Measurements from ENCODE around the gene SNRNP40.

DNA sequence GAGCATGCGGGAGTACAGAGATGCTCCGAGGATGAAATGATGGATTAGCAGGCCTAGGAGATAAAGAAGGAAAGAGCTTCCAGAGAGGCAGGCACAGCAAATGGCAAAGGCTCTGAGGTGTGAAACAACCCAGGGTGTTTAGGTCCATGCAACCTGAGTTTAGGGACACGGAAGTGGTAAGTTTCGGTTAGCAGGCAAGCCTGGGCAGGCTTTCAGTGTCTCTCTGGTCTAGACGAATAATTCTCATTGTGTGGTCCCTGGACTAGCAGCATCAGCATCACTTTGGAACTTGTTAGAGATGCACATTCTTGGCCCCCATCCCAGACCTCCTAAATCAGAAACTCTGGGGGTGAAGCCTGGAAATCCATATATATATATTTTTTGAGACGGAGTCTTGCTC is 75.5 kb downstream of the SNRNP40 start:
- TF ChIP-seq, protein P1, sequence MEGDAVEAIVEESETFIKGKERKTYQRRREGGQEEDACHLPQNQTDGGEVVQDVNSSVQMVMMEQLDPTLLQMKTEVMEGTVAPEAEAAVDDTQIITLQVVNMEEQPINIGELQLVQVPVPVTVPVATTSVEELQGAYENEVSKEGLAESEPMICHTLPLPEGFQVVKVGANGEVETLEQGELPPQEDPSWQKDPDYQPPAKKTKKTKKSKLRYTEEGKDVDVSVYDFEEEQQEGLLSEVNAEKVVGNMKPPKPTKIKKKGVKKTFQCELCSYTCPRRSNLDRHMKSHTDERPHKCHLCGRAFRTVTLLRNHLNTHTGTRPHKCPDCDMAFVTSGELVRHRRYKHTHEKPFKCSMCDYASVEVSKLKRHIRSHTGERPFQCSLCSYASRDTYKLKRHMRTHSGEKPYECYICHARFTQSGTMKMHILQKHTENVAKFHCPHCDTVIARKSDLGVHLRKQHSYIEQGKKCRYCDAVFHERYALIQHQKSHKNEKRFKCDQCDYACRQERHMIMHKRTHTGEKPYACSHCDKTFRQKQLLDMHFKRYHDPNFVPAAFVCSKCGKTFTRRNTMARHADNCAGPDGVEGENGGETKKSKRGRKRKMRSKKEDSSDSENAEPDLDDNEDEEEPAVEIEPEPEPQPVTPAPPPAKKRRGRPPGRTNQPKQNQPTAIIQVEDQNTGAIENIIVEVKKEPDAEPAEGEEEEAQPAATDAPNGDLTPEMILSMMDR (IDR thresholded peaks at IDR 0.05) = no peak
- no peak for TF ChIP-seq POLR2A (IDR thresholded peaks at IDR 0.05)
